Fibroblast of skin of back (primary cell): ENCODE results near the gene NCF1.
"Not testable (repeated sequence)": the region's sequence is repeated elsewhere in the genome, so short reads cannot be mapped to it uniquely, and the experiment has no call there.

ENCODE experiments used
- DNase-seq: peaks from one replicate; pipeline ENCODE4 v3.0.0-alpha.2; 2013

NCF1 gene

GRCh38 chr7:74788369-74789150 lies 14.7 kb downstream of the NCF1 start:
- peak; percentile 71 for DNase-seq

GRCh38 chr7:74789200-74789736 lies 15.5 kb downstream of the NCF1 start:
- DNase-seq: not testable (repeated sequence)

- DNase-seq: not testable (repeated sequence)
Observed at GRCh38 chr7:74797848-74798622, 24.2 kb downstream of the NCF1 start.

GRCh38 chr7:74798644-74799043 lies 24.8 kb downstream of the NCF1 start:
- DNase-seq: not testable (repeated sequence)

DNA sequence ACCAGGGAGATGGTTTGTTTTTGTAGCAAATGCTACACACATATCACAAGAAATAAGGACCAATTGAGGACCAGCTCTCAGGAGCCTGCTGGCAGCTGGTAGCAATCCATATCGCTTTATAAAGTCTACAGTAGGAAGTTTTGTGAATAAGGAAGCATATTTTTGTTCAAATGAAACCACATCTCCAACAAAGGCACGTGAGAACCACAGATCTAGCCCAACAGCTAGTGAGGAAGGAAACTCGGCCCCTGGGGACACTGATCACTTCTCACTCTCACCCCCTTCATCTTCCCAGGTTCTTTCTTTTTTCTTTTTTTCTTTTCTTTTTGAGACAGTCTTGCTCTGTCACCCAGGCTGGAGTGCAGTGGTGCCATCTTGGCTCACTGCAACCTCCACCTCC lies 42.1 kb downstream of the NCF1 start:
- not testable (repeated sequence) for DNase-seq

- DNase-seq: not testable (repeated sequence)
Observed at GRCh38 chr7:74820146-74820805, 46.5 kb downstream of the NCF1 start.

- not testable (repeated sequence) for DNase-seq
Observed at GRCh38 chr7:74821259-74821658, 47.4 kb downstream of the NCF1 start.

GRCh38 chr7:74829959-74830358 lies 56.1 kb downstream of the NCF1 start:
- DNase-seq: not testable (repeated sequence)

- not testable (repeated sequence) for DNase-seq
Observed at GRCh38 chr7:74830411-74830810, 56.6 kb downstream of the NCF1 start.
